HG03575 (cell line): ENCODE data around the gene TPM1.

Experiments
- ATAC-seq: cut with Tn5 transposase; IDR thresholded peaks from one replicate; pipeline ENCODE4 v1.9.1; 2021; ENCODE audit not compliant: unreplicated experiment, insufficient number of reproducible peaks, low FRiP score; ENCODE audit errors: extremely low read depth

TPM1 gene

DNA sequence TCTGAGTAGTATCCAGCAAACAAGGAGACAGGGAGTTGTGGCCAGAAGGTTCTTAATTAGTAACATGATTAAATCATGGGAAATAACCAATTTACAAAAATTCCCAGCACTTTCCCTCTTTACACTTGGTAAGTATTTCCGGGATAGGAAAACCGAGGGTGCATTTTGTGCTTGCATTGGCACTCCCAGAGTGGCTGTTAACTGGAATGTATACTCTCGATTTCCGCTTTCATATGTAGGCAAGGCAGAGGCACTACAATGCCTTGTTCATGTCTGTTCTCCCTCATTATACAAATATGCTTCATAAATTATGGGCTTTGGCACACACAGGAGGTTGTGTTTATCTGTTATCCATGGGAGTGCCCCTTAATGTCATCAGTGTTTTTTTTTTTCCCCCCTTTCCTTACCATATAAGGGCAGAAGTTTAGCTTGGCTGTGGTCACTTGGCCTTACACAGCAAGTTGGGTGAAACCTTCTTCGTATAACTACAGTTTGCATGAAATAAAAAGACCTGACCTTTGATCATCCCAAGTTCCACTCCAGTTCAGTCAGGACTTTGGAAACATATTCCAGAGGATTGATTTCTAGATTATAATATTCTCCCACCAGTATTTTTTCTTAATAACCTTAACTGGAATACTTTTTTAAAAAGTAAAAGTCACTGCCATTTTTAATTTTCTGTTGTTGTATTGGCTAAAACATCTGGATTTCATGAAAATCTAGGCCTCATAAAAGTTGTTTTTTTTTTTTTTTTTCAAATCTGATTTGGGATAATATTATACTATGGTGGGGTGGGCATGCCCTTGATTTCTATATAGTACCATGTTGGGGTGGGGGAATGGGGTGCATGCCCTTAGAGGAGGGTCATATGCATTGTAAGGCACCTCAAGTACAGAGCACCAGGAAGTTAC is 8.9 kb downstream of the TPM1 start:
- ATAC-seq, result no peak

DNA sequence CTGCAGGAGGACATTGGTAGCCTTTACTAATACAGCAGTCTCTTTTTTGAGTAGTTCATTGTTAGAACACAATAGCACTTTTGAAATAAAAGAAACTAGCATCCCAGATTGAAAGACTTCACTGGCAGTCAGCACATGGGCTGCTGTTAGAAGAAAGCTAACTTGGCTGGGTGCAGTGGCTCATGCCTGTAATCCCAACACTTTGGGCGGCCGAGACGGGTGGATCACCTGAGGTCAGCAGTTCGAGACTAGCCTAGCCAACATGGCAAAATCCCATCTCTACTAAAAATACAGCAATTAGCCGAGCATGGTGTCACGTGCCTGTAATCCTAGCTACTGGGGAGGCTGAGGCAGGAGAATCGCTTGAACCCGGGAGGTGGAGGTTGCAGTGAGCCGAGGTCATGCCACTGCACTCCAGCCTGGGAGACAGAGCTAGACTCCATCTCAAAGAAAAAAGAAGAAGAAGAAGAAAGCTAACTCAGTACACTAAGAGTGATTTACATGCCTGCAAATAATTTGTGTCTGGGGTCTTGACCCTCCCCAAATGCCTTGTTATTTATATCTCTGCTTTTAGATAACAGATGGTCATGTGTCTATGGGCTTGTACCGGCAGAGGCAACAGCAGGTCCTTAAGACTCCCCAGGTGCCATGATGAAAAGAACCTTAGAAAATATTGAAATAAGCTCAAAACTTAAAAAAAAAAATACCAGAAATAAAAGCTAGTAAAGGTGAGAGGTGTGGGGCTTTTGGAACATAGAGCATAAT is 9.7 kb downstream of the TPM1 start:
- no peak for ATAC-seq

DNA sequence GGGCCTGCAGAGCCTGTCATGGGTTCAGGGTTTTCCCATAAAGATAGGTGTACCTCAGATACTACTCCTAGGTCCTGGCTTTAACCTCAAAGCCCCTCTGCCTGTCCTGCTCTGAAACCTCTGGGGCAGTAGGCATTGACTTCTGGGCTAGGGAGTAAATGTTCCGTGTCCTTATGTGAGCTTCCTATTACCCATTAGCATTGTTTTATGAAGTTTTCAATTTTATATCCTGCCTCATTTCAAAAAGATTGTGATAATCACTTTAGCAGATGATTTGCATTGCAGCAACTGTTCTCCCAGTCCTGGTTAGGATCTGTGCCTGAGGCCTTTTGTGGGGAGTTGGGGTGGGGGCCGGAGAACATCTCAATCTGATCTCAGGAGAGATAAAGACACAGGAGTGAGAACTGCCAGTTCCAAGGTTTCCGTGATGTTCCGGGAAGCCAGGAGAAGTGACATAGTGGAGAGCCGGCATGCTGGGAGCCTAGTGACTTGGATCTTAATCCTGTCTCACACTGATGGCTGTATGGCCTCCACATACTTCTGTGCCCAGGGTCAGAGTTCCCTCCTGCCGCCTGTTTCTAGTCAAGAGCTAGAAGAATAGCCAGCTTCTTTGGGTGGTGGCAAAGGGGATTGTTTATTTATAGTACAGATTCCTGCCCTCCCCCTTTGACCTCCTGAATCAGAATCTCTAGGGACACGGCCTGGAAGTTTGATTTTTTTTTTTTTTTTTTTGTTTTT is 10.6 kb downstream of the TPM1 start:
- ATAC-seq, result no peak

DNA sequence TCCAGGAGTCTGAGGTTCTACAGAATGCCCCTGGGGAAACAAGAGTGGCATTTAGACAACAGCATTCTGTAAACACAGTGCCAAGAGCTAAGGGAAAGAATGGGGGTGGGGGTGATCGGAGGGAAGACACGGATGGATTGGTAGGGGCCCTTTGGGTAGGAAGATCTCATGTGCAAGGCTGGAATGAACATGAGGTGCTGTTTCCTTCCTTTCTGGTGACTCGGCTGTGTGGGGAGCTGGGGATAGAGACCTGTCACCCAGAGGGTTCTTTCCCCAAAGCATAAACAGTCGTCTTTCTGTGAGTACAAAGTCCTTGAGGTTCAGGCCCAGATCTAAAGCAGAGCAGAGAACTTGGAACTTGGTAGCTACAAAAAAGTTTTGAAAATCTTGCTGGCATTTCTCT is 11.7 kb downstream of the TPM1 start:
- no peak for ATAC-seq

DNA sequence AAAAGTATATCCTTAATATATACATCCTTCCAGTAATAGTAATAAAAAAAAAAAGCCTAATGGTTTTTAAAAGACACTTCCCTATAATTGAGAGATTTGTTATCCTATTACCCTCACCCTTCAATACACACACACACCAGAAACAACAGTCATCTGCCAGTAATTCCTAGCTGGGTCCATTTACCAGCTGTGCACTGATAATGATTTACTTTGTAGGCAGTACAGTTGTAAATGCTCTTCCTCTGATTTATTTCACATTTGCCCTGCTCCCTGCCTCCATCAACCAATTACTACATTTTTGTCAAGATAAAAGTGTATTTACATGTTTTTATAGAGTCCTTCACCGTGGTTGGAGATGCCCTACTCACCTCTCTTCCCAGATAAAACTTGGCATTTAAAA is 12.4 kb downstream of the TPM1 start:
- ATAC-seq, result no peak

DNA sequence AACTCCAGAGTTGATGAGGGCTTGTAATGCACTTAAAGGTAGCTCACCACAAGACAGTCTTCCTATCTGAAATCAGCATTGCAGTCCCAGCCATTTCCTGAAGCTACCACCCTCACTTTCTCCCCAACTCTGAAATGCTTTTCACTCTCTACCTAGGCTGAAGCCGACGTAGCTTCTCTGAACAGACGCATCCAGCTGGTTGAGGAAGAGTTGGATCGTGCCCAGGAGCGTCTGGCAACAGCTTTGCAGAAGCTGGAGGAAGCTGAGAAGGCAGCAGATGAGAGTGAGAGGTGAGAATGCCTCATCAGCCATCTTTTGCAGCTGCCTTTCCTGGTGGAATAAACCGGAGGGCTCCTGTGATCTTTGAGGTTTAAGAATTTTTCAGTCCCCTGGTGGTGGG is 14.3 kb downstream of the TPM1 start:
- no peak for ATAC-seq

DNA sequence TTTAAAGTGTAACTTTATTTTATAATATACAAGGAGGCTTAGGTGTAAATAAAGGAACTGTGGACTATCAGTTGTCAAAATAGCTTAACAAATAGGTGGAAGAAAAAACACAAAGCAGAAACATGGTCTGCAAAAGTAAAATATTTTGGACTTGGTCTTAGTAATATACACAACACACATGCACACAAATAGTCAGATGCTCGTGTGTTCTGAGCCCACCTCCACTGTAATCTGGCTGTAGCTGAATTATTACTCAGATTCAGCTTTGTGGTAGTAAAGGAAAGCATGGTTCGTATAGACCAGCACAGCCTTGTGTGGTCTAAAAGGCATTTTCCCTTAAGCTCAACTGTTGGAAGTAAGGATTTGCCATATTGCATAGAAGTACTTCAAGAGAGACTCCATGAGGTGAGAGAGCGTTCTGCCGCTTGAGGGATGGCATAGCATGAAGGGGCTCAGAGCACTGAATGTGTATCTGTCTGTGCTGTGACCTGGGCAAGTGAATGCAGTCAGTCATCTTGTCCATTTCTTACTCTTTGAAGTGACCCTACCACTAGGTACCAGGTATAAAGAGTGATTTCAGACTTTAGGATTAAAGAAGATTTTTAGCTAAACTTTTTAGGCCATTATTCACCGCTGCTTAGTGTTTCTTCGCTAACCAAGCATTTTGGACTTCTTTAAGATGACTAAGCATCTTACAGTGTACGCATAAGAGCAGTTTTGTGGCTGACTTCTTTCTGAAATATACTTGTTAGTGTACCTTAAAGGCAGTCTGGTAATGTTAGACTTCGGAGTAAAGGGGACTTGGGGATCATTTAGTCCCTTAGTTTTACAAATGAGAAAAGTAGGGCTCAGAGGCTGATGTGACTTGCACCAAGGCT is 15.2 kb downstream of the TPM1 start:
- ATAC-seq, result no peak

DNA sequence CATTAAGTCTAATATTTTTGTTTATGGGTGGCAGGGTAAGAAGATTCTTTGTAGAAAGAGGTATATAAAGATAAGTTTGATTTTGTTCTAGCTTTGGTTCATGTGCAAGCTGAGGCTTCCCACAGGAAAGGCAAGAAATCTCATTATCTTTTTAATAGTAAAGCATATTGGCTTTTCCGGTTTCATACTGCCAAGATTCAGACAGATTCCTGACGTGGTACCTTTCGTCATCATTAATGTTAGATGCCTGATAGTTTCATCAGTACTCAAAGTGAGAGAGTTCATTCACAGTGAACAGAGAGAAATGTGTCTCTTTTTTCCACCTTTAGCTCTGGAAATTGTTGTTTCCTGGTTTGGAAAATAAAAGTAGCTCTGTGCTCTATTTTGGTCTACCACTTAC is 16.5 kb downstream of the TPM1 start:
- ATAC-seq, result no peak

DNA sequence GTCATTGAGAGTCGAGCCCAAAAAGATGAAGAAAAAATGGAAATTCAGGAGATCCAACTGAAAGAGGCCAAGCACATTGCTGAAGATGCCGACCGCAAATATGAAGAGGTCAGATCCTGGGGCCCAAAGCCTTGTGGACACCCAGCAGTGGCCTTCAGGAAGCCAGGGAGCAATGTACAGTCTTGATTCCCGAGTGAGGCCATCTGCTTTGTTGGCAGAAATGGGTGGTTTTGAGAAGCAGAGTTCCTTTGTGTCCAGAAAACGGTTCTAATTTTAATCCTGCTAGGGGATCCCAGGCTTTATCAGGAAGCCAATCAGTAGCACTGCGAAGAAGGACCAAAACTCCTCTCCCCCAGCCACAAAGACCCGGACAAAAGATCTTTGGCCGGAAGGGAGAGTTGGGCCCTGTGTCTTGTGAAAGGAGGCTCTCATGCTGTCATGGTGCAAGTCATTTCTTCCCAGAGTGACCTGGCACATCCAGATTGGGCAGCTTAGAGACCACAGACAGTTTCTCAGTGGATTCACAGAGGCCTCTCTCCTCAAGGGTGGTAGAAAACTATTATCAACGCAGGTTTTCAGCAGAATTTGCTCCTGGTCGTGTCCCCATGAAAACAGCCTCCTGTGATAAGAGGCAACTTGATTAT is 17.1 kb downstream of the TPM1 start:
- no peak for ATAC-seq

DNA sequence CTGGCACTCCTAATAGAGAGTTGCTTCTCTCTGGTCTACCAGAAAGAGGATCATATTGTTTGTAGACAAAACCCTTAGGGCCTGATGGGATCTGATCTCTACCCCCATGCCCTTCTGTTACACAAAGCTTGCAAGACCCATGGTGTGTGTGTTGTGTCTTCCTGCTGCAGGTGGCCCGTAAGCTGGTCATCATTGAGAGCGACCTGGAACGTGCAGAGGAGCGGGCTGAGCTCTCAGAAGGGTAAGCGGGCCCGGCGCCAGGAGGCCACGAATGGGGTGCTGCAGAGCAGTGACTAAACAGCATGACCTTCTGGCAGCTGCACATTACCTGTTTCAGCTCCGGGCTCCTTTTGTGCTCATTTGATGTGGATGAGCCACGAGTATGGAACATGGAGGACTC is 18.2 kb downstream of the TPM1 start:
- ATAC-seq, result no peak

DNA sequence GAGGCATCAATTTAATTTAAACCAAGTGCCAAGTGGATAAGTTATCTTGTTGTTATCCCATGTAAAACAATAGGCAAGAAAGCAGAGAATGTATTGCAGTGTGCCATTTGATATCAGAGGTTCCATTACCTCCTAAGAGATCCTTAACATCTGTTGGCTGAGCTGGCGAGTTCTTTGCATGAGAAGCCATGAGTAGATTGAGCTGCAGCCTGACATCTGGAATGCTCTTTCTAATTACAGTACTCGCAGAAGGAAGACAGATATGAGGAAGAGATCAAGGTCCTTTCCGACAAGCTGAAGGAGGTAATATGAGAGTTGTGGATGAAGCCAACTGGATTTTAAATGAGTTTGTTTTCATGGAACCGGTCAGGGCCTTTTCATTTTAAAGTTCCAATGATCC is 19.4 kb downstream of the TPM1 start:
- ATAC-seq, result no peak

DNA sequence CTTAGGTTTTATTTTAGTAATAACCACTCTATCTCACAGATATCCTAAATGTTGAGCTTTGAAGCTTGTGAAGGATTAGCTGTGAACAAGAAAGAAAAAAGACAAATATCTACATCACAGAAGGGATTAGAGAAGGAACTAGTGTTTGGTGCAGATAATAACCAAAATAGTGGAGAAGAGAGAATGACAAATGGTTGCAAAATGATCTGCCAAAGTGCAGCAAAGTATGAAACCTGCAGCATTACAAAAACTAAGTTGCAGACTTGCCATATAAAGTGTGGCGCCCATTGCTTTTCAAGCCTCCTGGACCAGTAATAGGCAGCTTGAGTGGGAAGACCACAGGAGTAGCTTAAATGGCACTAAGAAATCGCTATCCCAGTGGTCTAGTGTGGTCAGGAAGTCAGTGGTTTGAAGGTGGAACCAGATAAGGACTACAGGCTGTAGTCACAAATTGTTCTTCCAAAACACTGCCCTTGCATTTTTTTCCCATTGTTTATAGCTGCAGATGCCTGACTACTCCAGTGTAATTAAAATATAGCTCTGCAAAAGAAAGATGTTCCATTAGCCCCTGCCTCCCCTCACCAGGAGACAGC is 20.7 kb downstream of the TPM1 start:
- no peak for ATAC-seq

DNA sequence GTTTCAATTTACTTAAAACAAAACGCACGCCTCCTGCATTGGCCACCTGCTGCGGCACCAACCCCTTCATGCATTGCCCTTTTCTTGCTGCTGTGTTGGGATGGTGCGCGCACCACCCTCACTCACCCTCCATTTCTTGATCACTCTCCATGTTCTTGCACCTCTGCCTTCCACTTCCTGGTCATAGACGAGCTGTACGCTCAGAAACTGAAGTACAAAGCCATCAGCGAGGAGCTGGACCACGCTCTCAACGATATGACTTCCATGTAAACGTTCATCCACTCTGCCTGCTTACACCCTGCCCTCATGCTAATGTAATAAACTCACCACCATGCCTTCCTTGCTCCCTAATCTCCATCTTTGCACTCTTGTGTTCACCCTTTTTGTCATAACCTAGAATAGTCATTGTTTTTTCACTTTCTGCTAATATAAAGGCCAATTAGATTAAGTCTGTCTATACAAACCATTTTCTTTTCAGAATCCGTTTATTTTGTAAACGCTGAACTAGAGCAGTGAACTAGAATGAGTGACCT is 21.4 kb downstream of the TPM1 start:
- no peak for ATAC-seq

DNA sequence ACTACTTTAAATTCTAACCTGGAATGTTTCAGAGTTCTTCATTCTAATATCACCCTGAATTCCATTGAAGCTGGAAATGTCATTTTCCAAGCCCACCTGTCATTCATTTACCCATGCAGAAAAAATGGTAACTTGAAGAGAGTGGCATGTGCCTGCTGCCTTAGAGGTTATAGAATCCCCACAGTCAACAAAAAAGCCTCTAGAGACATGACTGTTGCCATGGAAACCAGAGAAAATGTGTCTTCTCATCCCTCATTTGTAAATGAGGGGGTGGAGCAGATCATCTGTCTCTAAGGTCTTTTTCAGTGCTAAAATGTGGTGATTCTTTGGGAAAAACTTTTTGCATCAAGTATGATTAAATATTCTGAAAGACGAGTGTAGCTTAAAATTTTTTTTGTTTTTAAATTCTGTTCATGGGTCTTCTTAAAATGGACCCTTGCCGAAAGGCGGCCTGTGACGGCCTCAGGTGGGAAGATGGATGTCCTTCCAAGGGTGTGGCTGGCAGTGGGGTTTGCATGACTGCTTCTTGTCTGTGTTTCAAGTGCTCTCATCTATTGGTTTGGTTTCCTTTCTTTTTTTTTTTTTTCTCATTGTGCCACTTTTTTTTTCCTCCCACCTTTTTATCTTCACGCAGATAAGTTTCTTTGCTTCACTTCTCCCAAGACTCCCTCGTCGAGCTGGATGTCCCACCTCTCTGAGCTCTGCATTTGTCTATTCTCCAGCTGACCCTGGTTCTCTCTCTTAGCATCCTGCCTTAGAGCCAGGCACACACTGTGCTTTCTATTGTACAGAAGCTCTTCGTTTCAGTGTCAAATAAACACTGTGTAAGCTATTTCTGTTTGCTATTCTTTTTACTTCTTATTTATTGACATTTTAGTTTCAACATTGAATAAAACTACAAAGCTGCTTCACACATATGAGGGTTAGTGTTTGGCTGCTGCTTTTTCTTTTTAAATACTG is 23.0 kb downstream of the TPM1 start:
- no peak for ATAC-seq

DNA sequence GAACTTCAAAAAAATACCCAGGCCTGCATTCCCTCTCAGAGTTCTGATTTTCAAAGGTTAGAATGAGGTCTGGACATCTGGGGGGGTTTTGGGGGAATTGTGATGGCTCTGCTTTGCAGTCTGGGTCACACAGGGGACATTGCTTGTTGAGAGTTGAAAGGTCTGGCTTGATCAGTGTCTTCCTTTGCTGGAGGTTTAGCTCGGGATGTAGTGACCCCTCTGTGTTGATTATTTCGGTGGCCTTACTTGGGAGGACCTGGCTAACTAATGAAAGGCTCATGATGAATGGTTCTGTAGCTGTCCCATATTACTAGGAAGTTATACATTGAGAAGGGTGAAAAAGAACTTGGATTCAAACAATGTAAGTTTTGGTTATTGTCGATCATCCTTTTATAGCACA is 23.7 kb downstream of the TPM1 start:
- no peak for ATAC-seq

DNA sequence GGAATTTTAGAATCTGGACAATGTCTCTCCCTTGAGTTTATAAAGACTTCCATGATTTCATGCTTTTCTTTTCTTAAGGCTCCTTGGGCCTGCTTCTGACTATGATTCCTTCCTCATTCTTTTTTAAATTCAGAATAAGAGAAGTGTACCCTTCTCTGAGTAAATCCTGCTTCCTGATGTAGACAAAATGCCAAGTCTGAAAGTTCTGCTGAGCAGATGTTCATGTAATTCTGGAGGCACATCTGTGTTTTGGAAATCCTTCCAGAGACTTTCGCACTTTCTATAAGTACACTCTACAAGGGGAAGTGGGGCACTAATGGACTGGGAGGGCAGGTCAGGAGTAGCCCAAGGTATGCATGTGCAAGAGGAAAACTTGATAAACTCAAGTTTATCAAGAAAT is 24.8 kb downstream of the TPM1 start:
- ATAC-seq, result no peak
